NB4 (cell line): ENCODE measurements around the gene IQSEC3.

Experiments
- POLR2A ChIP-seq: IDR thresholded peaks from 2 replicates; pipeline ENCODE4 v1.6.1; 2011; ENCODE audit warnings: mild to moderate bottlenecking; ENCODE audit not compliant: insufficient read length; ENCODE audit errors: extremely low read depth
- TF ChIP-seq, protein P1 (sequence below): IDR thresholded peaks from one replicate; pipeline ENCODE4 v1.5.1; 2012; ENCODE audit warnings: low read depth, low read length
- TF ChIP-seq, protein P2 (sequence below): IDR thresholded peaks from 2 replicates; pipeline ENCODE4 v1.6.1; 2011; ENCODE audit warnings: low read depth, low read length

DNA sequence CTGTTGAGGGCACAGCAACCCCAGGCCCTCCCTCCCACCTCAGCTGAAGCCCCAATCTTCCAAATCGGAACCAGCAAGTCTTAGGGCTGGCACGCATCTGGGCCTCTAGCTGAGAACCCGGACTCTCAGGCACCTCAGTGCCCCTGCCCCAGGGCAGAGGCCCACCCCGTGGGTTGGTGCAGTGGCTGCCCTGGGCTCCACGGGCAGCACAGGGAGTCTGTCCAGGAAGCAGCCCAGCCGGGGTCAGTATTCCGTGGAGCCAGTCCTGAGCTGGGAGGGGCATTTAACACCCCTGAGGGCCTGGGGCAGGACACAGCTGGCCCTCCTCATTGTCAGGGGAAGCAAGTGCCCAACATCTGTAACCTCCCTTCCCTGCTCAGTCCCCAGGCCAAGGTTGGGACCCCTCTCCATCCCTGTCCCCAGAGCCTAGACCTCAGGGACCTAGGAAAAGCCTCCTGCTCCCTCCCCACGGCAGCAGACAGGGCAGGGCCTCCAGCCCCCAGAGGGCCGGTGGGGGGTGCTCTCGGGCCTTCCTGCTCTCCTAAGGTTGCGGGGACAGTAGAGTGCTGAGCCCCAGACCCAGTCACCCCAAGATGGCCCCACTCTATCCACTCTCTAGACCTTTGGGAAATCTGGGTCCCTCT is 110.9 kb downstream of the IQSEC3 start:
- TF ChIP-seq, protein P1, sequence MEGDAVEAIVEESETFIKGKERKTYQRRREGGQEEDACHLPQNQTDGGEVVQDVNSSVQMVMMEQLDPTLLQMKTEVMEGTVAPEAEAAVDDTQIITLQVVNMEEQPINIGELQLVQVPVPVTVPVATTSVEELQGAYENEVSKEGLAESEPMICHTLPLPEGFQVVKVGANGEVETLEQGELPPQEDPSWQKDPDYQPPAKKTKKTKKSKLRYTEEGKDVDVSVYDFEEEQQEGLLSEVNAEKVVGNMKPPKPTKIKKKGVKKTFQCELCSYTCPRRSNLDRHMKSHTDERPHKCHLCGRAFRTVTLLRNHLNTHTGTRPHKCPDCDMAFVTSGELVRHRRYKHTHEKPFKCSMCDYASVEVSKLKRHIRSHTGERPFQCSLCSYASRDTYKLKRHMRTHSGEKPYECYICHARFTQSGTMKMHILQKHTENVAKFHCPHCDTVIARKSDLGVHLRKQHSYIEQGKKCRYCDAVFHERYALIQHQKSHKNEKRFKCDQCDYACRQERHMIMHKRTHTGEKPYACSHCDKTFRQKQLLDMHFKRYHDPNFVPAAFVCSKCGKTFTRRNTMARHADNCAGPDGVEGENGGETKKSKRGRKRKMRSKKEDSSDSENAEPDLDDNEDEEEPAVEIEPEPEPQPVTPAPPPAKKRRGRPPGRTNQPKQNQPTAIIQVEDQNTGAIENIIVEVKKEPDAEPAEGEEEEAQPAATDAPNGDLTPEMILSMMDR = no peak
- TF ChIP-seq, protein P2, sequence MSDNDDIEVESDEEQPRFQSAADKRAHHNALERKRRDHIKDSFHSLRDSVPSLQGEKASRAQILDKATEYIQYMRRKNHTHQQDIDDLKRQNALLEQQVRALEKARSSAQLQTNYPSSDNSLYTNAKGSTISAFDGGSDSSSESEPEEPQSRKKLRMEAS = no peak
- TF ChIP-seq POLR2A = no peak
